GM18502 (cell line): ENCODE measurements around the gene HBEGF.
A peak's percentile ranks its signal among the peaks of the same experiment; 100 is the strongest.

Experiments
- ATAC-seq: cut with Tn5 transposase; IDR thresholded peaks from one replicate; pipeline ENCODE4 v1.9.1; 2021; ENCODE audit warnings: mild to moderate bottlenecking; ENCODE audit not compliant: unreplicated experiment, poor library complexity

Gene HBEGF, protein sequence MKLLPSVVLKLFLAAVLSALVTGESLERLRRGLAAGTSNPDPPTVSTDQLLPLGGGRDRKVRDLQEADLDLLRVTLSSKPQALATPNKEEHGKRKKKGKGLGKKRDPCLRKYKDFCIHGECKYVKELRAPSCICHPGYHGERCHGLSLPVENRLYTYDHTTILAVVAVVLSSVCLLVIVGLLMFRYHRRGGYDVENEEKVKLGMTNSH

DNA sequence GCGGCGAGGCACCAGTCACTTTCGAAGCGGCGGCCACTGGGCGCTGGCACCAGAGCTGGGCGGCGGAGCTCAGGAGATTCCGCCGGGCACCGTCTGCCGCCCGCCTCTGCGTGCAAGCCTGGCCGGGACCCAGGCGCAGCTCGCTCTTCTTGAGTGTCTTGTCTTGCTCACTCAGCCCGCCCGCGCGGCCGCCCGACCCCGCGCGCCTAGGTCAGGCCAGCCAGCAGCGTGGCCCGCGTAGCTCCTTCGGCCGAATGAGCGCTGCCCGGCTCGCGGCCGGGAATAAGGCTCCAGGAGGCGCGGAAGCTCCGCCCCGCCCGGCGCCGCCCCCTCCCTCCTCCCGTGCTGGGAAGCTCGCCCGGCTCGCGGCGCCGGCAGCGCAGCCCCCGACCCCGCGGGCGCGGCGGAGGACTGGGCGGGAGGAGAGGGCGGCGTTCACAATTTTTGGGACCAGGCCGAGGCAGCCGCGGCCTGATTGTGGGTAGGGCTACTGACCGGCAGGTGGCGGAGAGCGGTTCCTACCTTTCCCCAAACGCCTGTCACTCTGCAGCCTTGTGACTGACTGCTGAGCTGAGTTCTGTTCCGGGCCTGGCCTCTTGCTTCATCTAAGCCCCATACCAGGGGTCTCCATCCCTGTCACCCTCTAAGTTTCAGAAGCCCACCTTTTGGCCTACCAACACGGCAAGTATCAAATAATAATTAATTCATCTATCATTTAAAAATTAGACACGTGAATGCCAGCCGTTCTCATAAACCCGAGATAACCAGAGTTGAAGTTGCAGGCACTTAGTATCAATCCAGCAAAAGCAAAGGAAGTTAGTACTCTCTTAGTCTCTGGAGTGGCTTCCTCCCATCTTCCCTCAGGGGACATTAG, at the start of gene HBEGF:
Gene HBEGF, minus strand, starts transcription at position 256 of the 874 bp plus-strand sequence. CDS start 275 bp downstream, outside the sequence.
- ATAC-seq = peak; percentile 77

DNA sequence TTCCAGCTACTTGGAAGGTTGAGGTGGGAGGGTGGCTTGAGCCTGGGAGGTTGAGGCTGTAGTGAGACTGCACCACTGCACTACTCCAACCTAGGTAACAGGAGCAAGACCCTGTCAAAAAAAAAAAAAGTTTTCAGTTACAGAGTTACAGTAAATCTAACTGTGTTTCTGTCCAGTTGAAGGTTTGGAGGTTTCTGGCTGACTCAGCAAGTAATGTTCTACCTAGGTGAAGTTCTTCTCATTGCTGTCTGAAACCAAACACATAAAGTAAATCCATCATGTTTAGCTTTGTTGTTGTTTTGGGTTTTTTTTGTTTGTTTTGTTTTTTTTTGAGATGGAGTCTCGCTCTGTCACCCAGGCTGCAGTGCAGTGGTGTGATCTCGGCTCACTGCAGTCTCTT, 47.3 kb upstream of the HBEGF start:
- ATAC-seq = no peak

DNA sequence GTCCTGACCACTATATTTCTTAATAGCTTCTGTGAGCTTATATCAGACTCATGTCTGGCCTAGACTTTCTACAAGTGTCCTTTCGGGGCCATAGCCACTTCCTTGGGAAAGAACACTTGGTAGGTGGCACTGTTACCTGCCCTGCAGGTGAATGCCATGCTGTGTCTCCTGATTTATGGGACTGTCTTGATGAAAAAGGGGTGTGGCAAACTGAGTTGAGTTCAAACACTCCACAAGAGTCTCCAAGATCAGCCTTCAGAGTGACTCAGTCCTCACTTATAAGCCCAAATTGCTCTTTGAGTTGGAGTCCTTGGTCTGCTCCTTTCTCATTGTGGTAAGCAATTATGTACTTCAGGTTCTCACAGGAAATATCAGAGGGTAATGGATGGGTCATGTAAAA, 45.3 kb upstream of the HBEGF start:
- no peak for ATAC-seq

DNA sequence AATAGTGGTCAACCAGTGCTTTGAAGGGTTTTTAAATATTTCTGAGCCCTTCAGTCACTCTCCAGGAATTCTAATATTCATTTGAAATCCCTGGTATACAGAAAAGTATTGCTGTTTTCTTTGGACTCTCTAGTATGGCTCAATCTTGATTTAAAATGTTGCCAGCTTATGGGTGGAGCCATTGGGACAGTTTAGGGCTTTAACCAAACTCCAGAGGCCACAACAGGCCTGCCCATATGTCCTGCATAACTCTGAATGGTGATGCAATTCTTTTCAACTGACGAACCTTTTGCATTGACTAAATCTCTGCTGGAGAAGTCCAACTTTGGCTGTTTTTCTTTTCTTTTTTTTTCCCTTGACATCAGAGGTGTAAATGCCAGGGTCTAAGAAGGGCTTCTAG, 44.9 kb upstream of the HBEGF start:
- ATAC-seq = no peak

DNA sequence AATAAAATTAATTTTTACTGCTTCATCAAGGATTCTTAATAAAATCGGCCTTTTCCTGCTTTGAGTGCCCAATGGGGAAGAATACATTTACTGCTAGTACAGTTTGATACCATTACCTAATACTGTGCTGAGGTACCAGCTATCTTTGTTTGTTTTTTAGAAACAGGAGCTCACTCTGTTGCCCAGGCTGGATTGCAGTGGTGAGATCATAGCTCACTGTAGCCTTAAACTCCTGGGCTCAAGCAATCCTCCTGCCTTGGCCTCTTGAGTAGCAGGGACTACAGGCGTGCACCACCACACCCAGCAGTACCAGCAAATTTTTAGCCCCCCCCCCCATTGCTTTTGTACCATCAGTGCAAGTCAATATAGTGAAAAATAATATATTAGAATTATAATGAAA, 41.6 kb upstream of the HBEGF start:
- no peak for ATAC-seq

DNA sequence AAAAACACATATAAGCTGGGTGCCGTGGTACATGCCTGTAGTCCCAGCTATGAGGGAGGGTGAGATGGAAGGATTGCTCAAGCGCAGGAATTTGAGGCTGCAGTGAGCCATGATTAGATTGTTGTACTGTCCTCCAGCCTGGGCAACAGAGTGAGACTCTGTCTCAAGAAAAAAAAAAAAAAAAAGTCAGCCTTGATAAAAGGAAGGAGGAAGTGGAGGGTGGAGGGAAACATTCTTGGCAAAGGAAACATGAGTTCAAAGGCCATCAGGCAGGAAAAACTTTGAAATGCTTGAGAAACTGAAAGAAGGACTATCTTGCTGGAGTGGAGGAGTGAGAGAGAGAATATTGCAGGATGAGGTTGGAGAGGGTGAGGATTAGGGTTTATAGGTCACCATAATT, 36.9 kb upstream of the HBEGF start:
- ATAC-seq = no peak

DNA sequence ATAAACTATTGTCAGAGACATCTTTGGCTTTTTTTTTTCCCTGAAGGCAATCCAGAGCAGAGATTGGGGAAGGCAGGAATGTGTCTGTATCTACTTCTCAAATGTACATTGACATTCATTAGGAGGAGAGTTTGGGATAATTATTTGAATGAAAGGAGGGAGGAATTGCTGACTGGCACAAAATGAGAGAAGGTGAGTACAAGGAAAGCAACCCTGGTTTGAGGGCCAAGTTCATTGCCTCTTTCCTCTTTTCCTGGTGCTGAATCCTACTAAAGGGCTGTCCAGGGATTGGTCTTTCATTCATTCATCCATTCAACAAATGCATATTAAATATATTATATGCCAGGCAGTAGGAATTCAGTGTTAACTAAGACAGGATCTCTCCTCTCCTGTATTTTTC, 36.5 kb upstream of the HBEGF start:
- no peak for ATAC-seq

DNA sequence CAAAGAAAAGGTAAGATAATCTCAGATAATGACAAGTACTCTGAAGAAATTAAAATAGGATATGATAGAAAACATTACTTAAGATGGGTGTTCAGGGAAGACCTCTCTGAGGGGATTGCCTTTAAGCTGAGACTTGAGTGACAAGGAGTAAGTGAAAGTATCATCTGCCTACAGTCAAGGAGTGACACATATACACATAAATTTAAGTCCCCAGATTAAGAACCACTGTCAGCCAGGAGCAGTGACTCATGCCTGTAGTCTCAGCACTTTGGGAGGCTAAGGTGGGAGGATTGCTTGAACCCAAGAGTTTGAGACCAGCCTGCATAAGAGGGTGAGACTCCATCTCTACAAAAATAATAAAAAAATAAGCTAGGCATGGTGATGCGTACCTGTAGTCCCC, 35.6 kb upstream of the HBEGF start:
- no peak for ATAC-seq

DNA sequence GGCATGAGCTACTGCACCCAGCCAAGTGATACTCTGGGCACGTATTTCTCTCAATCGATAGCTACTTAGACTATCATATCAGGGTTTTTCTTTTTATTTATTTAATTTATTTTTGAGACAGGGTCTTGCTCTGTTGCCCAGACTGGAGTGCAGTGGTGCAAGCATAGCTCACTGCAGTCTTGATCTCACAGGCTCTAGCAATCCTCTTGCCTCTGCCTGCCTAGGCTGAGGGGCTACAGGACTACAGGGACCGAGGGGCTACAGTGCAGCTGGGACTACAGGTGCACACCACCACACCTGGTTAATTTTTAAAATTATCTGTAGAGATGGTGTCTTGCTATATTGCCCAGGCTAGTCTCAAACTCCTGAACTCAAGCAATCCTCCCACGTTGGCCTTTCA, 34.9 kb upstream of the HBEGF start:
- ATAC-seq = no peak

DNA sequence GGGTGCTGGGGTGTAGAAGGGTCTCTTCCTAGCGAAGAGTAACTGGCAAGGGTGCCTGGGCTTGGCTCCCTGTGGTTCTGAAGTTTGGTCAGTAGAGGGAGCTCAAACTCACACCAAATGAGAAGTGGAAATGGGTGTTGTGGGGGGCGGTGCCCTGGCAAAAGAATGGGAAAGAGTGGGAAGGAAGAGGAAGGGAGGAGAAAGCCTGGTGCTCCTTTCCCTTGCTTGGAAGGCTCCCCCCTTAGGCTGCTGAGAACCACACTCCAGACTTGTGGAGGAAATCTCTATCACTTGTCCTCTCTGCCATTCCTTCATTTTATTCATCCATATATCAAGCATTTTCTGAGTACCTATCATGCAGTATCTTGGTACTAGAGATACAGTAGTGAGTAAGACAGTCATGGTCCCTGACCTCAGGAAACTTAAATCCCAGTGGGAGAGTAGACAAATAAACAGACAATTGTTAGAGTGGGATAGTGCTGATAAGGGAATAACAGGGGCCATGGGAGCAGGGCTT, 26.6 kb upstream of the HBEGF start:
- ATAC-seq = peak; percentile 61

DNA sequence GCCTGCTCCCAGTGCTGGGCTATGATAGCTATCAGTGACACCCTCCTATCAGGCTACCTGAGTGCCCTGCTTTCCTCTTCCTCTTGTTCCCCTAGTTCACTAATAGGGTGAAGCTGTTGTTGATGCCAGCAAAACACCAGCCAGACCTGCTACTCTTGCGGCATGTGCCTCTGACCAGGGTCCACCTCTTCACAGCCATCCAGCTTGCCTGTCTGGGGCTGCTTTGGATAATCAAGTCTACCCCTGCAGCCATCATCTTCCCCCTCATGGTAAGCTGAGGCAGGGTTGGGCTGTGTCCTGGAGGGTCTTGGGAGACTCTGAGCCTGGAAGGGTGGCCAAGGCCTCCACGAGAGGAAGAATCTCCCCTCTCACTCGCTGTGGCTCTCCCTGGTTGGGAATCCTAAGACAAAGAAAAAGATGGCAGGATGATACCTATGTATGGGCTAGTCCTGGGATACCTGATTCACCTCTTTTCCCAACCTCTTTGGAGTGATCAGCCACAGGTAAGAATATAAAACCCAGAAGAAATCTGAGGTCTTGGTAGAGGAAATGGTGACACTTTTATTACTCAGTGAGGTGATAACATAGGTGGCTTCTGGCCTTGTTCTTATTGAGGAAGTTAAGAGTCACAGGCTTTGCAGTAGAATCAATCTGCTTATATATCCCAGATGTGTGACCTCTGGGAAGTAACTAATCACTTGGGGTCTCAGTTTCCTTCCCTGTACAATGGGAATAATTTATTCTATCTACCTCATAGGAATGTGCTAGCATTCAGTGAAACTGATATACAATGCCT, 25.2 kb upstream of the HBEGF start:
- ATAC-seq = no peak

DNA sequence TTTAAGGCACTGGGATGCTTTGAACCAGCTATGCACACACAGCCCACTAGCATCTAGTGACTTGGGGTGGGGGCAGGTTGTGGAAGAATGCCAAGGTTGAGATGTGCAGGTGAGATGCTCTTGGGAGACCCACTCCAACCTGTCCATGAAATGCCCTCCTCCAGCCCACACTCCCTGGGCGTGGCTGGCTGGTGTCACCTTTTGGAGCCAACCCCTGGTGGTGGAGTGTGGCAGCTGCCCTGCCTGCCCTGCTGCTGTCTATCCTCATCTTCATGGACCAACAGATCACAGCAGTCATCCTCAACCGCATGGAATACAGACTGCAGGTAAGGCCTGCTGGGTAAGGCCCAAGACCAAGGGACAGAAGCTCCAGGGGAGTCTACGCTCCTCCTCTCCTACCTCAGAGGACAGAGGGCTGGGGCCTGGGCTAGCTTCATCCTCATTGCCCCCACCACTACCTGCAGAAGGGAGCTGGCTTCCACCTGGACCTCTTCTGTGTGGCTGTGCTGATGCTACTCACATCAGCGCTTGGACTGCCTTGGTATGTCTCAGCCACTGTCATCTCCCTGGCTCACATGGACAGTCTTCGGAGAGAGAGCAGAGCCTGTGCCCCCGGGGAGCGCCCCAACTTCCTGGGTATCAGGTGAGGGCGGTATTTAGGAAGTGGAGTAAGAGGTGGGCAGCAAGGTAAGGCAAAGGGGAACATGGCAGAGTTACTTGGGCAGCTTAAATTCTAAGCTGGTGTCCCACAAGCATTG, 21.0 kb upstream of the HBEGF start:
- no peak for ATAC-seq

DNA sequence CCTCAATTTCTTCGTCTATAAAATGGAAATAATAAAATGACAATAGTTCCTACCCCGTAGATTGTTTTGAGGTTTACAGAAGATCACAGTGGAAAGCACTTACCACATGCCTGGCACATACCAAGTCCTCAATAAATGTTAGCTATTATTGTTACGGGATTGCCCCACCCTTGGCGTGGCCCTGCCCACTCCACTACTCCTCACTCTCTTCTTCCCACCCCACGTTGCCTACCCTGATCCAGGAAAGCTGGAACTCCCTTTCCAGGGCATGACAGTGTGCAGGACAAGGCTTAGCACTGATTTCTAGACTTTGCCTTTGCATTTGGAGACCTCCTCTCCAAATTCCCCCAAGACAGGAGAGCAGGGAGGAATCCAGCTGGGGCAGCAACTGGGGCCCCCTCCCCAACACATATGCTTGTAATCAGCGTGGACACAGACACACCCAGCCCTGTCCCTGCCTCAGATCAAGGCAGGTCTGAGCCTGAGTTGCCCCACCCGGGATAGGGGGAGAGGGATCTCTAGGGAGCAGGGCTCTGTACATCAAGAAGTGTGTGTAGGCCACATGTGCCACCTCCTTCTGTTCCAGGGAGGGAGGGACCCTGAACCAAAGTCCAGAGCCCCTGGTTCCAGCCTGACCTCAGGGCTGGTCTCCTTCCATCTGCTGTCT, 20.3 kb upstream of the HBEGF start:
- no peak for ATAC-seq

DNA sequence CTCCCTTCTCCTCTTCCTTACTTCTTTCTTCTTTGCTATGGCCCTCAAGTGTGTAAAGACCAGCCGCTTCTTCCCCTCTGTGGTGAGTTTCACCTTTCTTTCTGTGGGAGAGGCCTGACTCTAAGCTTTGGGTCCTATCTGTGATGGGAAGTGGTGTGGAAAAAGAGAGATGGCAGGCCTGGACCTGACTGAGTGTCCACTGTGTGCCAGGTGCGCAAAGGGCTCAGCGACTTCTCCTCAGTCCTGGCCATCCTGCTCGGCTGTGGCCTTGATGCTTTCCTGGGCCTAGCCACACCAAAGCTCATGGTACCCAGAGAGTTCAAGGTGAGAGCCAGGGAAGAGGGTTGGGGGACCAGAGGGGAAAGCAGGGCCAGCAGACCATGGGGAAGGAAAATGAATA, 19.5 kb upstream of the HBEGF start:
- no peak for ATAC-seq

DNA sequence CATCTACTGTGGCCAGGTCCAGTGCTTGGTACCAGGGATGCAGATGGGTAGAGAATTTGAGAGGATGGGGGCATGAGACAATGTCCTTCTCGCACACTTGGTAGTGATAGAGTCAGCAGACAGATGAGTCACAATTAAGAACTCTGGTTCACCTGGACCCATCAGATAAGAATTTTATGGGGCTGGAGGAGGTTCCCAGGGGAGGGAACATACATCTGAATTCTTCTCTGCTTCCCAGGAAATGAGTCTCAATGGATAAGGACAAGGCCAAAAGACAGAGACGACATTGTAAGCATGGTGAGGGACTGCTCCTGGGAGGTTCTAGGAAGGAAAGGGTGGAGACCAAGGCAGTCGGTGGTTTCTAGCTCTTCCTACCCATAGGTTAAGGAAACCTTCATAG, 18.9 kb upstream of the HBEGF start:
- ATAC-seq = no peak

DNA sequence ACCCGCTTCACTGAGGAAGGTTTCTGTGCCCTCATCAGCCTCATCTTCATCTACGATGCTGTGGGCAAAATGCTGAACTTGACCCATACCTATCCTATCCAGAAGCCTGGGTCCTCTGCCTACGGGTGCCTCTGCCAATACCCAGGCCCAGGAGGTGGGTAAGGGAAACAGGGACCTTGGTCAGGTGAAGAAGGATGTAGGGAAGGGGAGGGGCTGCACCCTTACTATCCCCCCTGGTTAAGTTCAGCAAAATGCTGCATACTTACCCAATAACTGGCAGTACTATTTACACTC, 18.0 kb upstream of the HBEGF start:
- ATAC-seq = no peak

DNA sequence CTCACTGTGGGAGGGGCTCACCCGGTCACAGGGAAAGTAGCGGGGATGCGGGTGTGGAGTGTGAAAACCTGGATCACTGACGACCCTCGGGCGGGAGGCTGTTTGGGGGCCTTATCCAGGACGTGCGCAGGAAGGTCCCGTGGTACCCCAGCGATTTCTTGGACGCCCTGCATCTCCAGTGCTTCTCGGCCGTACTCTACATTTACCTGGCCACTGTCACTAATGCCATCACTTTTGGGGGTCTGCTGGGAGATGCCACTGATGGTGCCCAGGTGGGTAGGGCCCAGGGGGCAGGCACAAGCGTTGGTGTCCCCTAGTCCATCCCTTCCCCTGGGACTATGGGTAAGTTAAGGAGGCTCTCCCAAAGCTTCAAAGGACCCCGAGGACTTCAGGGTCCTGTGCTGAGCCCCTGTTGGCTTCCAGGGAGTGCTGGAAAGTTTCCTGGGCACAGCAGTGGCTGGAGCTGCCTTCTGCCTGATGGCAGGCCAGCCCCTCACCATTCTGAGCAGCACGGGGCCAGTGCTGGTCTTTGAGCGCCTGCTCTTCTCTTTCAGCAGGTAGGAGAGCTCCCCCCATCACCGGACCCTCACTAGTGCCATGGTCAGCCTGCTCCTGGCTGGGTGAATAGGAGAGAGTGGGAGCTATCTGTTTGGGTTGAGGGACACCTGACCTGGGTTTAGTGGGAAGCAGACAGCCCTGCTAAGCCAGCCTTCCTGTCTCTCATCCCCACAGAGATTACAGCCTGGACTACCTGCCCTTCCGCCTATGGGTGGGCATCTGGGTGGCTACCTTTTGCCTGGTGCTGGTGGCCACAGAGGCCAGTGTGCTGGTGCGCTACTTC, 17.4 kb upstream of the HBEGF start:
- no peak for ATAC-seq

DNA sequence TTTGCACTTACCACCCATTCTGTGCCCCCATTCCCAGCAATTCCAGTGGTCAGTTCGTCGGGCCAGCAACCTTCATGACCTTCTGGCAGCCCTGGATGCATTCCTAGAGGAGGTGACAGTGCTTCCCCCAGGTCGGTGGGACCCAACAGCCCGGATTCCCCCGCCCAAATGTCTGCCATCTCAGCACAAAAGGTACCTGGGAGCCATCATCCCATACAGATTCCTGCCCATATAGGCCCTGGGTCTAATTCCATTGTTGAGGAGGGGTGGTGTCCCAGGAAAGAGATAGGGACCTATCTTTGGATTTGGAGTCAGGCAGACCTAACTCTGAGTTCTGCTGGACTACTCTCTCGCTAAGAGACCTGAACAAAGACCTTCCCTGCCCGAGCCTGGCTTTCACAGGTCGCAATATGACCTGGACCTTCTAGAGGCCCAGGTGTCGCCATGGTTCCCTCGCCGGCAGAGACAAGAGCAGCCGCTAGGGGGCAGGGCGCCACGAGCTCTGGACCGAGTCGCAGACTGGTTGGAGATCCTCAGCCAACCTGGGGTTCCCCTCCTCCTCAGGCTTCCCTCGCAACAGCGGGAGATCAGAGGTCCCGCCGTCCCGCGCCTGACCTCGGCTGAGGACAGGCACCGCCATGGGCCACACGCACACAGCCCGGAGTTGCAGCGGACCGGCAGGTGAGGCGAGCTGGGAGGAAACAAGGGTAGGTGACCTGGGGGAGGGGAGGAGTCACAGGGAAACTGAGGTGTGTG, 16.6 kb upstream of the HBEGF start:
- ATAC-seq = peak; percentile 94
